GM23338 (cell line): ENCODE measurements around the gene DCLRE1C. TPM values are rescaled to one million over a fixed set of nuclear protein-coding genes. Genes with fewer than 3 reads are reported as not detected.

Source experiments
- ATAC-seq: fragments of 200-7000 bp; cut with Tn5 transposase; 3 replicates; pipeline ENCODE4 v1.9.1; 2020
- DNase-seq: peaks from one replicate; pipeline ENCODE4 v3.0.0-alpha.2; 2015; ENCODE audit warnings: low spot score
- H2AFZ ChIP-seq: fragments of 200-600 bp; sonication (generic); 2 replicates; pipeline ENCODE4 v1.8.0; 2016; ENCODE audit warnings: antibody characterized with exemption, mild to moderate bottlenecking, moderate library complexity
- H3F3A ChIP-seq: fragments of 200-600 bp; sonication (generic); replicated peaks from 2 replicates; pipeline ENCODE4 v1.8.0; 2017; ENCODE audit warnings: antibody characterized with exemption, mixed run types, low read depth
- H3K27ac ChIP-seq: fragments of 200-600 bp; sonication (generic); 2 replicates; pipeline ENCODE4 v1.6.1; 2016; ENCODE audit warnings: low read depth
- H3K27me3 ChIP-seq: fragments of 200-600 bp; sonication (generic); 2 replicates; pipeline ENCODE4 v1.8.0; 2016; ENCODE audit warnings: mild to moderate bottlenecking, mixed run types, moderate library complexity; ENCODE audit not compliant: insufficient read depth
- H3K36me3 ChIP-seq: fragments of 200-600 bp; sonication (generic); 2 replicates; pipeline ENCODE4 v1.8.0; 2016; ENCODE audit warnings: mild to moderate bottlenecking; ENCODE audit not compliant: insufficient read depth
- H3K4me1 ChIP-seq: fragments of 200-600 bp; sonication (generic); 2 replicates; pipeline ENCODE4 v1.8.0; 2016; ENCODE audit warnings: mild to moderate bottlenecking, moderate library complexity; ENCODE audit not compliant: insufficient read depth
- H3K4me2 ChIP-seq: fragments of 200-600 bp; sonication (generic); 2 replicates; pipeline ENCODE4 v1.7.1; 2017; ENCODE audit warnings: mixed run types
- H3K4me3 ChIP-seq: fragments of 200-600 bp; sonication (generic); 2 replicates; pipeline ENCODE4 v1.6.1; 2016; ENCODE audit warnings: mixed run types
- H3K79me2 ChIP-seq: fragments of 200-600 bp; sonication (generic); replicated peaks from 2 replicates; pipeline ENCODE4 v1.8.0; 2017; ENCODE audit warnings: mild to moderate bottlenecking; ENCODE audit not compliant: insufficient read depth
- H3K9me2 ChIP-seq: fragments of 200-600 bp; sonication (generic); 2 replicates; pipeline ENCODE4 v1.8.0; 2017; ENCODE audit not compliant: insufficient read depth
- H4K20me1 ChIP-seq: fragments of 200-600 bp; sonication (generic); replicated peaks from 2 replicates; pipeline ENCODE4 v1.8.0; 2017; ENCODE audit warnings: mild to moderate bottlenecking; ENCODE audit not compliant: insufficient read depth
- H3K27ac Mint-ChIP-seq: 2 replicates; pipeline ENCODE4 v1.8.0; 2020; ENCODE audit warnings: inconsistent platforms, mild to moderate bottlenecking, moderate library complexity, mixed read lengths
- H3K27me3 Mint-ChIP-seq: 3 replicates; pipeline ENCODE4 v1.8.0; 2022; ENCODE audit warnings: low read depth, mild to moderate bottlenecking, moderate library complexity, mixed read lengths, inconsistent platforms; ENCODE audit not compliant: insufficient read depth, poor library complexity
- H3K36me3 Mint-ChIP-seq: 3 replicates; pipeline ENCODE4 v1.8.0; 2021; ENCODE audit warnings: low read depth, mild to moderate bottlenecking, inconsistent platforms, moderate library complexity, mixed read lengths
- H3K4me1 Mint-ChIP-seq: 3 replicates; pipeline ENCODE4 v1.8.0; 2020; ENCODE audit warnings: mild to moderate bottlenecking, inconsistent platforms, mixed read lengths
- H3K4me3 Mint-ChIP-seq: 3 replicates; pipeline ENCODE4 v1.8.0; 2021; ENCODE audit warnings: moderate library complexity, mild to moderate bottlenecking, inconsistent platforms, mixed read lengths
- H3K9me3 Mint-ChIP-seq: 3 replicates; pipeline ENCODE4 v1.8.0; 2020; ENCODE audit warnings: moderate library complexity, mild to moderate bottlenecking, inconsistent platforms, mixed read lengths
- CREB1 ChIP-seq: fragments of 250-450 bp; sonication (Bioruptor Pico); IDR thresholded peaks from 2 replicates; pipeline ENCODE4 v1.5.0; 2020; ENCODE audit warnings: low read depth, mild to moderate bottlenecking, moderate library complexity
- CTCF ChIP-seq, 2 experiments: fragments of 200-600 bp in 1 of 2; sonication (generic) in 1 of 2; conservative IDR thresholded peaks; 2 replicates each; pipeline versions ENCODE4 v1.5.1 to v1.6.1; 2016 to 2017; ENCODE audit warnings: antibody characterized with exemption in 2 of 2, low read depth in 2 of 2, mild to moderate bottlenecking in 2 of 2, moderate library complexity in 1 of 2
- ETS1 ChIP-seq: IDR thresholded peaks from 2 replicates; pipeline ENCODE4 v1.6.1; 2016; ENCODE audit warnings: antibody characterized with exemption
- EZH2 ChIP-seq: fragments of 200-600 bp; sonication (generic); IDR thresholded peaks from one replicate; pipeline ENCODE4 v1.8.0; 2017; ENCODE audit warnings: antibody characterized with exemption, mild to moderate bottlenecking, low read depth; ENCODE audit not compliant: unreplicated experiment
- EZH2phosphoT487 ChIP-seq: fragments of 200-600 bp; sonication (generic); IDR thresholded peaks from one replicate; pipeline ENCODE4 v1.8.1; 2018; ENCODE audit warnings: antibody characterized with exemption; ENCODE audit not compliant: unreplicated experiment
- JUNB ChIP-seq: IDR thresholded peaks from one replicate; pipeline ENCODE4 v1.6.1; 2016; ENCODE audit warnings: antibody characterized with exemption; ENCODE audit not compliant: unreplicated experiment
- NANOG ChIP-seq: IDR thresholded peaks from 2 replicates; pipeline ENCODE4 v1.6.1; 2016; ENCODE audit warnings: antibody characterized with exemption, borderline replicate concordance
- POLR2AphosphoS5 ChIP-seq: IDR thresholded peaks from 2 replicates; pipeline ENCODE4 v1.6.1; 2016; ENCODE audit warnings: antibody characterized with exemption, low read depth
- REST ChIP-seq: IDR thresholded peaks from one replicate; pipeline ENCODE4 v1.6.1; 2018; ENCODE audit warnings: antibody characterized with exemption; ENCODE audit not compliant: unreplicated experiment
- STAT1 ChIP-seq: IDR thresholded peaks from one replicate; pipeline ENCODE4 v1.6.1; 2016; ENCODE audit warnings: antibody characterized with exemption; ENCODE audit not compliant: unreplicated experiment
- ZNF114 ChIP-seq: fragments of 250-450 bp; sonication (Bioruptor Pico); IDR thresholded peaks from 2 replicates; pipeline ENCODE4 v1.5.0; 2020; ENCODE audit warnings: mild to moderate bottlenecking, moderate library complexity
- ZNF331 ChIP-seq: fragments of 250-450 bp; sonication (Bioruptor Pico); IDR thresholded peaks from 2 replicates; pipeline ENCODE4 v1.5.0; 2020; ENCODE audit warnings: low read depth, mild to moderate bottlenecking, moderate library complexity
- ZNF462 ChIP-seq: fragments of 250-450 bp; sonication (Bioruptor Pico); IDR thresholded peaks from 2 replicates; pipeline ENCODE4 v1.5.0; 2020; ENCODE audit warnings: mild to moderate bottlenecking, moderate library complexity
- polyA plus RNA-seq: library from polyadenylated mRNA; unstranded; fragments of >200 nt; fragmentation: Nextera tagmentation; extraction: Ambion mirVana; gene quantifications from 2 replicates; pipeline ENCODE4 v1.2.1, GENCODE V29; 2016
- total RNA-seq: library from RNA; depleted of rRNA; stranded (reverse); fragments of >200 nt; shearing (Covaris generic); gene quantifications from 2 replicates; pipeline ENCODE4 v1.2.3, GENCODE V29; 2014

Gene DCLRE1C
- total and polyA plus RNA-seq, 2 experiments from 2014 or later, result 3.9 to 30.2 TPM

- no peaks in the 10 kb centered on the region for H3F3A ChIP-seq
- Mint-ChIP-seq H3K27me3 (no peaks in the 10 kb centered on the region), H3K36me3 (peaks cover 97% of the 10 kb centered on the region), H3K27ac (no peak overlapping the region), H3K4me1 (peaks cover 6% of the 10 kb centered on the region; the same call in 2 of the 3 replicates), H3K4me3 (no peak overlapping the region), H3K9me3 (peaks cover 30% of the 10 kb centered on the region; the same call in 2 of the 3 replicates)
- DNase-seq, result no peak
- no peaks in the 10 kb centered on the region for H3K79me2 ChIP-seq
- H3K27ac ChIP-seq, result no peak overlapping the region
- H3K9me2 ChIP-seq, result no peaks in the 10 kb centered on the region
- ATAC-seq, result no peak
- H3K36me3 ChIP-seq, result peaks cover 30% of the 10 kb centered on the region
- no peaks in the 10 kb centered on the region for H3K4me1 ChIP-seq
- H2AFZ ChIP-seq, result no peak overlapping the region
- H4K20me1 ChIP-seq, result 0 out of 2 replicates have a peak, but pooled peaks cover 8% of the 10 kb centered on the region
- no peak overlapping the region for H3K4me2 ChIP-seq
- no peak overlapping the region for H3K4me3 ChIP-seq
- TF ChIP-seq CTCF (conservative IDR thresholded peaks at IDR 0.05; ENCODE audit: low read depth in 2 of 2), result no peak
- TF ChIP-seq REST, result no peak
- TF ChIP-seq STAT1, result no peak
- TF ChIP-seq EZH2phosphoT487, result no peak
- no peak for TF ChIP-seq POLR2AphosphoS5
- TF ChIP-seq ZNF331 (CRISPR knock-in tag), result no peak
- no peak for TF ChIP-seq NANOG
- no peak for TF ChIP-seq ETS1
- no peak for TF ChIP-seq ZNF114
- TF ChIP-seq CREB1, result no peak
- TF ChIP-seq ZNF462 (CRISPR knock-in tag), result no peak
- no peak for TF ChIP-seq JUNB
- TF ChIP-seq EZH2, result no peak
- no peaks in the 10 kb centered on the region for H3K27me3 ChIP-seq
Measured at GRCh38 chr10:14909101-14909500, 44.8 kb downstream of the DCLRE1C start.
